Fibroblast of the aortic adventitia (primary cell): ENCODE measurements around the gene TMEM255B. TPM values are rescaled to one million over a fixed set of nuclear protein-coding genes. Genes with fewer than 3 reads are reported as not detected.

Source experiments
- DNase-seq: peaks from one replicate; pipeline ENCODE4 v3.0.0-alpha.2; 2010; ENCODE audit warnings: low read depth
- H3K4me3 ChIP-seq: 2 replicates; pipeline ENCODE4 v1.5.1; 2011; ENCODE audit warnings: low read depth, mild to moderate bottlenecking, control low read depth, low read length, moderate library complexity
- total RNA-seq: library from RNA; depleted of rRNA; stranded (reverse); fragments of >200 nt; gene quantifications from 2 replicates; pipeline ENCODE4 v1.2.3, GENCODE V29; 2012; ENCODE audit warnings: low replicate concordance
- TF ChIP-seq, protein P1 (sequence below): IDR thresholded peaks from 2 replicates; pipeline ENCODE4 v1.5.1; 2011; ENCODE audit warnings: mild to moderate bottlenecking, low read length, control low read depth, inconsistent platforms; ENCODE audit not compliant: insufficient read depth

Gene TMEM255B
- total RNA-seq, 1 donor = not detected

GRCh38 chr13:113863524-113864272 is 104.7 kb downstream of the TMEM255B start, which contains the start of gene GAS6:
GAS6 (minus strand) TSS chr13:113864076; CDS start chr13:113863920, 156 bp downstream.
- peak within 1 kb of the TSS; percentile 67 for H3K4me3 ChIP-seq
- DNase-seq = peak; percentile 34
- TF ChIP-seq, protein P1, sequence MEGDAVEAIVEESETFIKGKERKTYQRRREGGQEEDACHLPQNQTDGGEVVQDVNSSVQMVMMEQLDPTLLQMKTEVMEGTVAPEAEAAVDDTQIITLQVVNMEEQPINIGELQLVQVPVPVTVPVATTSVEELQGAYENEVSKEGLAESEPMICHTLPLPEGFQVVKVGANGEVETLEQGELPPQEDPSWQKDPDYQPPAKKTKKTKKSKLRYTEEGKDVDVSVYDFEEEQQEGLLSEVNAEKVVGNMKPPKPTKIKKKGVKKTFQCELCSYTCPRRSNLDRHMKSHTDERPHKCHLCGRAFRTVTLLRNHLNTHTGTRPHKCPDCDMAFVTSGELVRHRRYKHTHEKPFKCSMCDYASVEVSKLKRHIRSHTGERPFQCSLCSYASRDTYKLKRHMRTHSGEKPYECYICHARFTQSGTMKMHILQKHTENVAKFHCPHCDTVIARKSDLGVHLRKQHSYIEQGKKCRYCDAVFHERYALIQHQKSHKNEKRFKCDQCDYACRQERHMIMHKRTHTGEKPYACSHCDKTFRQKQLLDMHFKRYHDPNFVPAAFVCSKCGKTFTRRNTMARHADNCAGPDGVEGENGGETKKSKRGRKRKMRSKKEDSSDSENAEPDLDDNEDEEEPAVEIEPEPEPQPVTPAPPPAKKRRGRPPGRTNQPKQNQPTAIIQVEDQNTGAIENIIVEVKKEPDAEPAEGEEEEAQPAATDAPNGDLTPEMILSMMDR = no peak

- TF ChIP-seq, protein P1 = no peak
- DNase-seq = peak; percentile 31
- peak overlapping the region; percentile 67 for H3K4me3 ChIP-seq
Observed at GRCh38 chr13:113864273-113864890, 105.4 kb downstream of the TMEM255B start.

DNA sequence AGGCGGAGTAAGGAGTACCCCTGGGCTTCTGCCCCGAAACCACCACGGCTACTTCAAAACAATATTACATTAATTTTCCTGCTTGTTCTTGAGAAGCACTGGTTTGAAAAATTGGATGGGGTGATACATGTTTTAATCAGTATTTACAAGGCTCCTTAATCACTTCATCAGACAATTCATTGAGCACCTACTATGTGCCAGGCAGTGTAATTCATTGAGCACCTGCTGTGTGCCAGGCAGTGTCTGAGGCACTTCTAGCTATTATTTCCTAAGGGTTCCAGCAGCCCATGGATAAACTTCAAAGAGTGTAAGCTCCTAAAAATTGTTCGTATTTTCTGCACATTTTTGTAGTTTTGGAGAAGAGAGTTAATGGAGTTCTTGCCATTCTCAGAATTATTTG is 106.4 kb downstream of the TMEM255B start:
- H3K4me3 ChIP-seq = no peak overlapping the region
- TF ChIP-seq, protein P1 = no peak

More for the DNA sequence above, 106.4 kb downstream of the TMEM255B start:
- DNase-seq = no peak

Other genes with a start within 250 kb of the TMEM255B start
- 45.6 and 102 TPM in 2 replicates for gene TFDP1, start 174.5 kb upstream of the TMEM255B start, total RNA-seq
- gene ATP4B, start 101.0 kb upstream of the TMEM255B start, total RNA-seq = not detected in 2 replicates
- gene GRK1, start 92.0 kb upstream of the TMEM255B start, total RNA-seq = not detected in 2 replicates
- 33.3 and 45.1 TPM in 2 replicates for gene GAS6, start 104.8 kb downstream of the TMEM255B start, total RNA-seq
- 0.16 and 0.27 TPM in 2 replicates for gene C13orf46, start 214.8 kb downstream of the TMEM255B start, total RNA-seq